ENCODE data around the gene SMU1. TPM values are rescaled to one million over a fixed set of nuclear protein-coding genes. Genes with fewer than 3 reads are reported as not detected.

The SMU1 gene
- total RNA-seq, 1 experiment from 2014 or later = 30.5 TPM

DNA sequence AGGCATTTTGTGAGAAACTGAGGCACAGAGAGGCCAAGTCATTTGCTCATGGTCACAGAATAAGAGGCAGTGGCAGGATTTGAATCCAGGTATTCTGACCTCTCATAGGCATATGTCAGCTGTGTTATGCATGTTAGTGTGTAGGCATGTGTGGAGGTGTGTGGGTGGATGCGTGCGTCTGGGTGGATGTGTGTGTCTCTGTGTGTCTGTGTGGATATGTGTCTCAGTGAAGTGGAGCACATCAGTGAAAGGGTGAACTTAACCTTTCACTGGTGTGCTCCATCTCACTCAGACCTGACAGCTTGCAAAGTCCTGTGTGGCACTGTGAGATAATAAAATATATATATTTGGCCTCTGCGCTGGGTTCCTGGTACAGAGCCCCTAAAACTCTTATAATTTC is 32.0 kb upstream of the SMU1 start:
- Histone ChIP-seq H3K4me2 (ENCODE audit: low read length) (no peak overlapping the region), H3K79me2 (ENCODE audit: insufficient read depth, low read length) (no peaks in the 10 kb centered on the region), H3K27me3 (ENCODE audit: insufficient read depth, low read length) (no peaks in the 10 kb centered on the region), H3K36me3 (ENCODE audit: control insufficient read depth in 1 of 2, insufficient read depth in 2 of 2, low read length in 2 of 2) (no peaks in the 10 kb centered on the region), H3K4me1 (ENCODE audit: control insufficient read depth in 1 of 2, insufficient read depth in 2 of 2, low read length in 2 of 2) (peaks cover 0 to 4% of the 10 kb centered on the region in 2 experiments; a peak in 1 of 4 replicates), H3K27ac (ENCODE audit: low read depth, low read length) (no peak overlapping the region), H4K20me1 (ENCODE audit: insufficient read depth) (no peaks in the 10 kb centered on the region), H3K4me3 (replicated peaks in 1 of 2; ENCODE audit: low read depth in 1 of 2, low read length in 2 of 2) (no peak overlapping the region), H3K9me3 (ENCODE audit: control insufficient read depth in 1 of 2, insufficient read depth in 1 of 2, low read depth in 1 of 2, low read length in 2 of 2) (no peaks in the 10 kb centered on the region), H3K9me2 (ENCODE audit: insufficient read depth) (no peaks in the 10 kb centered on the region), H3K9ac (ENCODE audit: low read length) (no peak overlapping the region), H2AFZ (ENCODE audit: low read depth, low read length, poor library complexity, severe bottlenecking) (no peak overlapping the region)
- ATAC-seq (no peak), DNase-seq (ENCODE audit: low read depth, low spot score) (no peak)
- ChIA-PET CTCF (no interaction called here), POLR2A (interaction anchor here (1.2 kb wide), 1 partner anchor 31 kb away, joined by 3 read pairs; no protein-coding TSS in a partner anchor), RAD21 (ENCODE audit: low non-redundant PET in 1 of 2, low total read pairs in 2 of 2, uncharacterized antibody in 2 of 2, unreplicated experiment in 2 of 2) (no interaction called here)
- BruUV-seq (replicated peaks) = no TSS peak
- intact Hi-C loops (cut with micrococcal nuclease) = no loop called here
- no peak for TF ChIP-seq ZFX (IDR thresholded peaks at IDR 0.05)

DNA sequence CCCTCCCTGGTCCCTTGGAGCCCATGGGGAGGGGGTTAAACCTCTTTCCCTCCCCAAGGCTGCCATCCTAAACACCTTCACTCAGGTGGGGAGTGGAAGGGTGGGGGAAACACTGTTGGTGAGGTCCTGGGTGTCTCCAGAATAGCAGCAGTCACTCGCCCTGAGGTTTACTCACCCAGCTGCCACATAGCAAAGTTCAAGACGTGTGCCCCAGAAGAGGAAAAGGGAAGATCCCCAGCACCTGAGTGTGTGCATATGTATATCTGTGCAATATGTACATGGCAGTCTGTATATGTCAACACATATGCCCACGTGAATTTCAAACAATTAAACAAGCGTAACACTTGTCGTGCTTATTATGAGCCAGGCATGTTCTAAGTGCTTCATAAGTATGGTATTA is 31.3 kb upstream of the SMU1 start:
- Histone ChIP-seq H3K9me2 (ENCODE audit: insufficient read depth) (no peaks in the 10 kb centered on the region), H3K27me3 (ENCODE audit: insufficient read depth, low read length) (no peaks in the 10 kb centered on the region), H2AFZ (ENCODE audit: low read depth, low read length, poor library complexity, severe bottlenecking) (no peak overlapping the region), H3K79me2 (ENCODE audit: insufficient read depth, low read length) (no peaks in the 10 kb centered on the region), H3K36me3 (ENCODE audit: control insufficient read depth in 1 of 2, insufficient read depth in 2 of 2, low read length in 2 of 2) (no peaks in the 10 kb centered on the region), H3K9ac (ENCODE audit: low read length) (no peak overlapping the region), H4K20me1 (ENCODE audit: insufficient read depth) (no peaks in the 10 kb centered on the region), H3K4me2 (ENCODE audit: low read length) (no peak overlapping the region), H3K4me3 (replicated peaks in 1 of 2; ENCODE audit: low read depth in 1 of 2, low read length in 2 of 2) (no peak overlapping the region), H3K27ac (ENCODE audit: low read depth, low read length) (no peak overlapping the region), H3K4me1 (ENCODE audit: control insufficient read depth in 1 of 2, insufficient read depth in 2 of 2, low read length in 2 of 2) (peaks cover 0 to 4% of the 10 kb centered on the region in 2 experiments; a peak in 1 of 4 replicates), H3K9me3 (ENCODE audit: control insufficient read depth in 1 of 2, insufficient read depth in 1 of 2, low read depth in 1 of 2, low read length in 2 of 2) (no peaks in the 10 kb centered on the region)
- ChIA-PET POLR2A (no interaction called here), CTCF (no interaction called here), RAD21 (ENCODE audit: low non-redundant PET in 1 of 2, low total read pairs in 2 of 2, uncharacterized antibody in 2 of 2, unreplicated experiment in 2 of 2) (no interaction called here)
- ATAC-seq = no peak
- no peak for DNase-seq (ENCODE audit: low read depth, low spot score)
- intact Hi-C loops (cut with micrococcal nuclease) = no loop called here
- BruUV-seq (replicated peaks) = no TSS peak
- TF ChIP-seq, protein P1, sequence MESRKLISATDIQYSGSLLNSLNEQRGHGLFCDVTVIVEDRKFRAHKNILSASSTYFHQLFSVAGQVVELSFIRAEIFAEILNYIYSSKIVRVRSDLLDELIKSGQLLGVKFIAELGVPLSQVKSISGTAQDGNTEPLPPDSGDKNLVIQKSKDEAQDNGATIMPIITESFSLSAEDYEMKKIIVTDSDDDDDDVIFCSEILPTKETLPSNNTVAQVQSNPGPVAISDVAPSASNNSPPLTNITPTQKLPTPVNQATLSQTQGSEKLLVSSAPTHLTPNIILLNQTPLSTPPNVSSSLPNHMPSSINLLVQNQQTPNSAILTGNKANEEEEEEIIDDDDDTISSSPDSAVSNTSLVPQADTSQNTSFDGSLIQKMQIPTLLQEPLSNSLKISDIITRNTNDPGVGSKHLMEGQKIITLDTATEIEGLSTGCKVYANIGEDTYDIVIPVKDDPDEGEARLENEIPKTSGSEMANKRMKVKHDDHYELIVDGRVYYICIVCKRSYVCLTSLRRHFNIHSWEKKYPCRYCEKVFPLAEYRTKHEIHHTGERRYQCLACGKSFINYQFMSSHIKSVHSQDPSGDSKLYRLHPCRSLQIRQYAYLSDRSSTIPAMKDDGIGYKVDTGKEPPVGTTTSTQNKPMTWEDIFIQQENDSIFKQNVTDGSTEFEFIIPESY (IDR thresholded peaks at IDR 0.05; ENCODE audit: extremely low read depth, insufficient replicate concordance, low read length) = no peak
- TF ChIP-seq, protein P2, sequence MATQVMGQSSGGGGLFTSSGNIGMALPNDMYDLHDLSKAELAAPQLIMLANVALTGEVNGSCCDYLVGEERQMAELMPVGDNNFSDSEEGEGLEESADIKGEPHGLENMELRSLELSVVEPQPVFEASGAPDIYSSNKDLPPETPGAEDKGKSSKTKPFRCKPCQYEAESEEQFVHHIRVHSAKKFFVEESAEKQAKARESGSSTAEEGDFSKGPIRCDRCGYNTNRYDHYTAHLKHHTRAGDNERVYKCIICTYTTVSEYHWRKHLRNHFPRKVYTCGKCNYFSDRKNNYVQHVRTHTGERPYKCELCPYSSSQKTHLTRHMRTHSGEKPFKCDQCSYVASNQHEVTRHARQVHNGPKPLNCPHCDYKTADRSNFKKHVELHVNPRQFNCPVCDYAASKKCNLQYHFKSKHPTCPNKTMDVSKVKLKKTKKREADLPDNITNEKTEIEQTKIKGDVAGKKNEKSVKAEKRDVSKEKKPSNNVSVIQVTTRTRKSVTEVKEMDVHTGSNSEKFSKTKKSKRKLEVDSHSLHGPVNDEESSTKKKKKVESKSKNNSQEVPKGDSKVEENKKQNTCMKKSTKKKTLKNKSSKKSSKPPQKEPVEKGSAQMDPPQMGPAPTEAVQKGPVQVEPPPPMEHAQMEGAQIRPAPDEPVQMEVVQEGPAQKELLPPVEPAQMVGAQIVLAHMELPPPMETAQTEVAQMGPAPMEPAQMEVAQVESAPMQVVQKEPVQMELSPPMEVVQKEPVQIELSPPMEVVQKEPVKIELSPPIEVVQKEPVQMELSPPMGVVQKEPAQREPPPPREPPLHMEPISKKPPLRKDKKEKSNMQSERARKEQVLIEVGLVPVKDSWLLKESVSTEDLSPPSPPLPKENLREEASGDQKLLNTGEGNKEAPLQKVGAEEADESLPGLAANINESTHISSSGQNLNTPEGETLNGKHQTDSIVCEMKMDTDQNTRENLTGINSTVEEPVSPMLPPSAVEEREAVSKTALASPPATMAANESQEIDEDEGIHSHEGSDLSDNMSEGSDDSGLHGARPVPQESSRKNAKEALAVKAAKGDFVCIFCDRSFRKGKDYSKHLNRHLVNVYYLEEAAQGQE (IDR thresholded peaks at IDR 0.05; ENCODE audit: low read depth) = no peak
- no peak for TF ChIP-seq POLR2AphosphoS5 (IDR thresholded peaks at IDR 0.05; ENCODE audit: low read depth, low read length)
- TF ChIP-seq EZH2phosphoT487 (IDR thresholded peaks at IDR 0.05; ENCODE audit: borderline replicate concordance) = no peak
- TF ChIP-seq RAD21 (IDR thresholded peaks at IDR 0.05; ENCODE audit: low read depth) = no peak
- TF ChIP-seq, protein P3, sequence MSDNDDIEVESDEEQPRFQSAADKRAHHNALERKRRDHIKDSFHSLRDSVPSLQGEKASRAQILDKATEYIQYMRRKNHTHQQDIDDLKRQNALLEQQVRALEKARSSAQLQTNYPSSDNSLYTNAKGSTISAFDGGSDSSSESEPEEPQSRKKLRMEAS (IDR thresholded peaks at IDR 0.05) = no peak
- TF ChIP-seq EGR1 (IDR thresholded peaks at IDR 0.05; ENCODE audit: low read depth) = no peak
- TF ChIP-seq SIN3A (IDR thresholded peaks at IDR 0.05; ENCODE audit: low read depth) = no peak
- TF ChIP-seq, protein P4, sequence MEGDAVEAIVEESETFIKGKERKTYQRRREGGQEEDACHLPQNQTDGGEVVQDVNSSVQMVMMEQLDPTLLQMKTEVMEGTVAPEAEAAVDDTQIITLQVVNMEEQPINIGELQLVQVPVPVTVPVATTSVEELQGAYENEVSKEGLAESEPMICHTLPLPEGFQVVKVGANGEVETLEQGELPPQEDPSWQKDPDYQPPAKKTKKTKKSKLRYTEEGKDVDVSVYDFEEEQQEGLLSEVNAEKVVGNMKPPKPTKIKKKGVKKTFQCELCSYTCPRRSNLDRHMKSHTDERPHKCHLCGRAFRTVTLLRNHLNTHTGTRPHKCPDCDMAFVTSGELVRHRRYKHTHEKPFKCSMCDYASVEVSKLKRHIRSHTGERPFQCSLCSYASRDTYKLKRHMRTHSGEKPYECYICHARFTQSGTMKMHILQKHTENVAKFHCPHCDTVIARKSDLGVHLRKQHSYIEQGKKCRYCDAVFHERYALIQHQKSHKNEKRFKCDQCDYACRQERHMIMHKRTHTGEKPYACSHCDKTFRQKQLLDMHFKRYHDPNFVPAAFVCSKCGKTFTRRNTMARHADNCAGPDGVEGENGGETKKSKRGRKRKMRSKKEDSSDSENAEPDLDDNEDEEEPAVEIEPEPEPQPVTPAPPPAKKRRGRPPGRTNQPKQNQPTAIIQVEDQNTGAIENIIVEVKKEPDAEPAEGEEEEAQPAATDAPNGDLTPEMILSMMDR (IDR thresholded peaks at IDR 0.05 in 2 of 3, conservative IDR thresholded peaks at IDR 0.05 in 1 of 3; ENCODE audit: borderline replicate concordance in 1 of 3, insufficient read depth in 1 of 3, low read depth in 2 of 3, low read length in 2 of 3) = no peak
- no peak for TF ChIP-seq FOSL1 (IDR thresholded peaks at IDR 0.05; ENCODE audit: low read depth)
- TF ChIP-seq ELF1 (IDR thresholded peaks at IDR 0.05; ENCODE audit: borderline replicate concordance, low read depth) = no peak
- TF ChIP-seq ZNF274 (IDR thresholded peaks at IDR 0.05; ENCODE audit: low read depth, low read length) = no peak
- TF ChIP-seq CBX3 (IDR thresholded peaks at IDR 0.05; ENCODE audit: low read depth) = no peak

All from HCT116 (cell line).